Vagina (tissue), 2 donors: ENCODE measurements around the gene CYB5A. TPM values are rescaled to one million over a fixed set of nuclear protein-coding genes. Genes with fewer than 3 reads are reported as not detected.

ENCODE experiments used
- DNase-seq, 2 donors: peaks; one replicate each; pipeline ENCODE4 v3.0.0-alpha.2; 2017; ENCODE audit errors: extremely low spot score in 2 of 2
- H3K27ac ChIP-seq: fragments of 200-600 bp; sonication (generic); one replicate; pipeline ENCODE4 v1.5.1; 2019
- H3K27me3 ChIP-seq: fragments of 200-600 bp; sonication (generic); one replicate; pipeline ENCODE4 v1.5.1; 2019
- H3K36me3 ChIP-seq, 2 donors: fragments of 200-600 bp; sonication (generic); one replicate each; pipeline ENCODE4 v1.5.1; 2017 to 2019
- H3K4me1 ChIP-seq: fragments of 200-600 bp; sonication (generic); one replicate; pipeline ENCODE4 v1.5.1; 2019
- H3K4me3 ChIP-seq, 2 donors: fragments of 200-600 bp; sonication (generic); 1 replicate in 1 of 2; 2 replicates in 1 of 2; pipeline ENCODE4 v1.5.1; 2016 to 2019
- H3K9me3 ChIP-seq: fragments of 200-600 bp; sonication (generic); one replicate; pipeline ENCODE4 v1.5.1; 2019
- POLR2A ChIP-seq, 2 donors: fragments of 450-650 bp; IDR thresholded peaks; one replicate each; pipeline ENCODE4 v1.6.1; 2017; ENCODE audit warnings: antibody characterized with exemption in 2 of 2, mild to moderate bottlenecking in 2 of 2, moderate library complexity in 2 of 2
- POLR2AphosphoS5 ChIP-seq, 2 donors: sonication (generic); formaldehyde crosslinking; IDR thresholded peaks; one replicate each; pipeline ENCODE4 v1.9.0; 2017; ENCODE audit warnings: antibody characterized with exemption in 2 of 2, mild to moderate bottlenecking in 2 of 2, low read depth in 1 of 2; ENCODE audit not compliant: insufficient read depth in 1 of 2
- intact Hi-C: fragments of 100-400 bp; cut with DNase I; formaldehyde crosslinking; loops from one replicate; pipeline ENCODE4 v1.15.1; 2023
- total RNA-seq: library from RNA; depleted of rRNA; stranded (reverse); fragments of >200 nt; gene quantifications from one replicate; pipeline ENCODE4 v1.2.3, GENCODE V29; 2016
- TF ChIP-seq, protein P1 (sequence below), 3 experiments: fragments of 450-650 bp in 2 of 3; fragments of 200-600 bp in 1 of 3; sonication (generic) in 1 of 3; IDR thresholded peaks; one replicate each; pipeline ENCODE4 v1.5.1; 2017 to 2019; ENCODE audit warnings: antibody characterized with exemption in 3 of 3, mild to moderate bottlenecking in 2 of 3, moderate library complexity in 2 of 3

Gene CYB5A
- total RNA-seq, 1 donor from 2014 or later = 88.6 TPM

DNA sequence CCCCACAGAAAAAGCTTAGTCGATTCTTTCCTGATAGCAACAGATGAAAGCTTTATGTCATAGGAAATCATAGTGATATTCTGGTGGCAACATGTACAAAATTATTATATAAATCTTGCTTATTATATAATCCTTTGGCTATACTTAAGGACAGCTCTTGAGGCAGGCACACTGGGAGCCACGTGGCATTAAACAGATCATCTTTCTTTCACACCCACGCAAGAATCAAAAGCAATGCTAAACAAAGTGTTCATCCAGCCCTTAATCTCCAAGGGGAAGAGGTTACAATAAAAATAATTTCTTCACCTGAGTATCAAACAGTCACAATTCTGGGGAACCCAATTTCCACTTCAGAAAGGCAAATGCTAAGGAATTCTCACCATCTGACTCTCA lies 57.8 kb downstream of the CYB5A start:
- no peaks in the 10 kb centered on the region for H3K27me3 ChIP-seq
- H3K4me1 ChIP-seq = peaks cover 20% of the 10 kb centered on the region
- TF ChIP-seq, protein P1, sequence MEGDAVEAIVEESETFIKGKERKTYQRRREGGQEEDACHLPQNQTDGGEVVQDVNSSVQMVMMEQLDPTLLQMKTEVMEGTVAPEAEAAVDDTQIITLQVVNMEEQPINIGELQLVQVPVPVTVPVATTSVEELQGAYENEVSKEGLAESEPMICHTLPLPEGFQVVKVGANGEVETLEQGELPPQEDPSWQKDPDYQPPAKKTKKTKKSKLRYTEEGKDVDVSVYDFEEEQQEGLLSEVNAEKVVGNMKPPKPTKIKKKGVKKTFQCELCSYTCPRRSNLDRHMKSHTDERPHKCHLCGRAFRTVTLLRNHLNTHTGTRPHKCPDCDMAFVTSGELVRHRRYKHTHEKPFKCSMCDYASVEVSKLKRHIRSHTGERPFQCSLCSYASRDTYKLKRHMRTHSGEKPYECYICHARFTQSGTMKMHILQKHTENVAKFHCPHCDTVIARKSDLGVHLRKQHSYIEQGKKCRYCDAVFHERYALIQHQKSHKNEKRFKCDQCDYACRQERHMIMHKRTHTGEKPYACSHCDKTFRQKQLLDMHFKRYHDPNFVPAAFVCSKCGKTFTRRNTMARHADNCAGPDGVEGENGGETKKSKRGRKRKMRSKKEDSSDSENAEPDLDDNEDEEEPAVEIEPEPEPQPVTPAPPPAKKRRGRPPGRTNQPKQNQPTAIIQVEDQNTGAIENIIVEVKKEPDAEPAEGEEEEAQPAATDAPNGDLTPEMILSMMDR (IDR thresholded peaks at IDR 0.05) = no peak
- TF ChIP-seq POLR2A (IDR thresholded peaks at IDR 0.05) (no peak), POLR2AphosphoS5 (IDR thresholded peaks at IDR 0.05; ENCODE audit: insufficient read depth in 1 of 2, low read depth in 1 of 2) (no peak)
- H3K9me3 ChIP-seq = no peaks in the 10 kb centered on the region
- intact Hi-C loops = no loop called here
- no peak overlapping the region for H3K4me3 ChIP-seq
- no peaks in the 10 kb centered on the region for H3K36me3 ChIP-seq
- H3K27ac ChIP-seq = peak overlapping the region; percentile 22
- DNase-seq = no peak

DNA sequence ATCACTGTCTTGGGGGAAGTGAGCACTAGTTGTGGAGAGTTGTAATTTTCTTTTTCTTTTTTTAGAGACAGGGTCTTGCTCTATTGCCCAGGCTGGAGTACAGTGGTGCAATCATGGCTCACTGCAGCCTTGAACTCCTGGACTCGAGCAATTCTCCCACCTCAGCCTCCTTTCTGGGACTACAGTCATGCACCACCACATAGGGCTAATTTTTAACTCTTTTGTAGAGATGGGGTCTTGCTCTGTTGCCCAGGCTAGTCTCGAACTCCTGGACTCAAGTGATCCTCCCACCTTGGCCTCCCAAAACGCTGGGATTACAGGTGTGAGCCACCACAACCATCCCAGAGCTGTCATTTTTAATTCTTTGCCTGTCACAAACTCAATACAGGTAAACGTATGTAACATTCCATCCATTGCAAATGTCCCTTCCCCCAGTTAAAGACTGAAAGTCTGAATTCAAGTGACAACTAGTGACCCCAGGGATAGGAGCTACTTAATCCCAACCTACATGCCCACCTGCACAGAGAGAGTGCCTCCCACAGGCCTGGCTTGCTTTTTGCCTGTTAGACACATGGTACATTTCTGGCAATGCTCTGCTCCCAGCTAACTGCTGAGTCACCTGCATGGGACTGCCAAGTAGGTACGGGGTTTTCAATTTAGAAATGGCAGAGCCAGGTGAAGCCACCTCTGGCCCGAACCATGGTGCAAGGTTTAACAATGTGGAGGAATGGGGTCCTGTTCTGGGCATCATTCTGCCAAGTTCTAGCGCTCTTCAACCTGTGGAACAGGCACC lies 60.6 kb downstream of the CYB5A start:
- Histone ChIP-seq H3K27me3 (no peaks in the 10 kb centered on the region), H3K36me3 (no peaks in the 10 kb centered on the region), H3K9me3 (no peaks in the 10 kb centered on the region), H3K27ac (no peak overlapping the region), H3K4me3 (no peak overlapping the region), H3K4me1 (peaks cover 20% of the 10 kb centered on the region)
- no peak for DNase-seq
- intact Hi-C loops = no loop called here
- TF ChIP-seq, protein P1 (IDR thresholded peaks at IDR 0.05) = no peak
- no peak for TF ChIP-seq POLR2AphosphoS5 (IDR thresholded peaks at IDR 0.05; ENCODE audit: insufficient read depth in 1 of 2, low read depth in 1 of 2)
- no peak for TF ChIP-seq POLR2A (IDR thresholded peaks at IDR 0.05)

GRCh38 chr18:74229891-74230290 lies 61.9 kb downstream of the CYB5A start:
- H3K27ac ChIP-seq = no peak overlapping the region

DNA sequence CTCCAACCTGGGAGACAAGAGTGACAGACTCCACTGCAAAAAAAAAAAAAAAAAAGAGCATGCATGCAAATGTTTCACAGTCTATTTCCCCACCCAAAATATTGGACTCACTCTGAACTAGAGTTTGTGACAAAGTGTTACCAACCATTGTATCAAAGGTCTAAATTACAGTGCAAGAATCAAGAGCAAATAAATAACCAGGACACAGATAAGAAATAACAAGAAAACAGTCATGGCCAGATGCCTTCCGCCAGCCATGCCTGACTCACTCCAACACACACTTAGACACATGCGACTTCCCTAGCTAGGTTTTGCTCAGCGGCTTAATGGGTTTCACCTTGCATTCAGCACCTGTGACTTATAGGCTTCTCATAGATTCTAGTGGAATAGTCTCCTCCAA lies 62.8 kb downstream of the CYB5A start:
- intact Hi-C loops = no loop called here

More at GRCh38 chr18:74229891-74230290, 61.9 kb downstream of the CYB5A start:
- intact Hi-C loops = no loop called here
- Histone ChIP-seq H3K9me3 (no peaks in the 10 kb centered on the region), H3K36me3 (no peaks in the 10 kb centered on the region), H3K27me3 (no peaks in the 10 kb centered on the region), H3K4me3 (no peak overlapping the region), H3K4me1 (peaks cover 9% of the 10 kb centered on the region)
- TF ChIP-seq, protein P1 (IDR thresholded peaks at IDR 0.05) = no peak
- TF ChIP-seq POLR2AphosphoS5 (IDR thresholded peaks at IDR 0.05; ENCODE audit: insufficient read depth in 1 of 2, low read depth in 1 of 2) (no peak), POLR2A (IDR thresholded peaks at IDR 0.05) (no peak)
- DNase-seq = no peak

More for the DNA sequence above, 62.8 kb downstream of the CYB5A start:
- Histone ChIP-seq H3K4me1 (peaks cover under 1% of the 10 kb centered on the region), H3K36me3 (no peaks in the 10 kb centered on the region), H3K27ac (no peak overlapping the region), H3K4me3 (no peak overlapping the region), H3K27me3 (no peaks in the 10 kb centered on the region), H3K9me3 (no peaks in the 10 kb centered on the region)
- no peak for DNase-seq
- TF ChIP-seq, protein P1 (IDR thresholded peaks at IDR 0.05) = no peak
- TF ChIP-seq POLR2AphosphoS5 (IDR thresholded peaks at IDR 0.05; ENCODE audit: insufficient read depth in 1 of 2, low read depth in 1 of 2) (no peak), POLR2A (IDR thresholded peaks at IDR 0.05) (no peak)
